HCT116 (cell line): Measurements from ENCODE around the gene HECTD2.

Experiments used
- EGR1 ChIP-seq: IDR thresholded peaks from 2 replicates; pipeline ENCODE4 v1.6.1; 2012; ENCODE audit warnings: low read depth
- POLR2A ChIP-seq: IDR thresholded peaks from 2 replicates; pipeline ENCODE4 v1.7.0; 2011; ENCODE audit warnings: borderline replicate concordance; ENCODE audit not compliant: insufficient read depth, insufficient read length; ENCODE audit errors: extremely low read depth
- POLR2AphosphoS5 ChIP-seq: IDR thresholded peaks from 2 replicates; pipeline ENCODE4 v1.6.1; 2011; ENCODE audit warnings: mild to moderate bottlenecking, low read depth, low read length, moderate library complexity
- SIN3A ChIP-seq: IDR thresholded peaks from 2 replicates; pipeline ENCODE4 v1.6.1; 2012; ENCODE audit warnings: low read depth
- TF ChIP-seq, protein P1 (sequence below), 3 experiments: fragments of 200-600 bp in 1 of 3; sonication (generic) in 1 of 3; IDR thresholded peaks in 2 of 3; conservative IDR thresholded peaks in 1 of 3; 2 replicates each; pipeline ENCODE4 v1.5.1; 2012 to 2017; ENCODE audit warnings: low read depth in 2 of 3, low read length in 2 of 3, antibody characterized with exemption in 1 of 3, borderline replicate concordance in 1 of 3, control low read depth in 1 of 3, mild to moderate bottlenecking in 1 of 3, mixed read lengths in 1 of 3, mixed run types in 1 of 3, moderate library complexity in 1 of 3; ENCODE audit not compliant: insufficient read depth in 1 of 3
- TF ChIP-seq, protein P2 (sequence below): IDR thresholded peaks from 2 replicates; pipeline ENCODE4 v1.6.1; 2011; ENCODE audit warnings: mild to moderate bottlenecking, low read length, moderate library complexity; ENCODE audit not compliant: insufficient replicate concordance; ENCODE audit errors: extremely low read depth

DNA sequence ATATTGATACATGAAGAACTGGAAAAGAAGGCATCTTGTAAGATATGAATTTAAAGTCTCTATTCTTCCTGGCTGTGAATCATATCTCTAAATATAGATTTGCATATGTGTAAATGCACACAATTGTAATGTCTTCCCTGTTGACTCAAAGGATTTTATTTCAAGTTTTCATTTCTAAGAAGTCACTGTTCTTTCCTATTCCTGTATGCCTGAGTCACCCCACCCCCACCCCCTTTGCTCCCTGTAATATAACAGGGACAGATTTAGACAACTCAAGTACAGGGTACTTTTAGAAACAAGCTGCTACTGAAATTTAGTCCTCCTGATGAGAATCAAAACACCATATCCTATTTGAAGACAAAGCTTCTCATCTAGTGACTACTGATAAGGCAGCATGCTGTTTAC is 43.0 kb upstream of the HECTD2 start:
- TF ChIP-seq, protein P1, sequence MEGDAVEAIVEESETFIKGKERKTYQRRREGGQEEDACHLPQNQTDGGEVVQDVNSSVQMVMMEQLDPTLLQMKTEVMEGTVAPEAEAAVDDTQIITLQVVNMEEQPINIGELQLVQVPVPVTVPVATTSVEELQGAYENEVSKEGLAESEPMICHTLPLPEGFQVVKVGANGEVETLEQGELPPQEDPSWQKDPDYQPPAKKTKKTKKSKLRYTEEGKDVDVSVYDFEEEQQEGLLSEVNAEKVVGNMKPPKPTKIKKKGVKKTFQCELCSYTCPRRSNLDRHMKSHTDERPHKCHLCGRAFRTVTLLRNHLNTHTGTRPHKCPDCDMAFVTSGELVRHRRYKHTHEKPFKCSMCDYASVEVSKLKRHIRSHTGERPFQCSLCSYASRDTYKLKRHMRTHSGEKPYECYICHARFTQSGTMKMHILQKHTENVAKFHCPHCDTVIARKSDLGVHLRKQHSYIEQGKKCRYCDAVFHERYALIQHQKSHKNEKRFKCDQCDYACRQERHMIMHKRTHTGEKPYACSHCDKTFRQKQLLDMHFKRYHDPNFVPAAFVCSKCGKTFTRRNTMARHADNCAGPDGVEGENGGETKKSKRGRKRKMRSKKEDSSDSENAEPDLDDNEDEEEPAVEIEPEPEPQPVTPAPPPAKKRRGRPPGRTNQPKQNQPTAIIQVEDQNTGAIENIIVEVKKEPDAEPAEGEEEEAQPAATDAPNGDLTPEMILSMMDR (IDR thresholded peaks at IDR 0.05 in 2 of 3, conservative IDR thresholded peaks at IDR 0.05 in 1 of 3; ENCODE audit: borderline replicate concordance in 1 of 3, insufficient read depth in 1 of 3, low read depth in 2 of 3, low read length in 2 of 3), result no peak
- TF ChIP-seq POLR2AphosphoS5 (no peak), SIN3A (no peak), POLR2A (no peak), EGR1 (no peak)
- TF ChIP-seq, protein P2, sequence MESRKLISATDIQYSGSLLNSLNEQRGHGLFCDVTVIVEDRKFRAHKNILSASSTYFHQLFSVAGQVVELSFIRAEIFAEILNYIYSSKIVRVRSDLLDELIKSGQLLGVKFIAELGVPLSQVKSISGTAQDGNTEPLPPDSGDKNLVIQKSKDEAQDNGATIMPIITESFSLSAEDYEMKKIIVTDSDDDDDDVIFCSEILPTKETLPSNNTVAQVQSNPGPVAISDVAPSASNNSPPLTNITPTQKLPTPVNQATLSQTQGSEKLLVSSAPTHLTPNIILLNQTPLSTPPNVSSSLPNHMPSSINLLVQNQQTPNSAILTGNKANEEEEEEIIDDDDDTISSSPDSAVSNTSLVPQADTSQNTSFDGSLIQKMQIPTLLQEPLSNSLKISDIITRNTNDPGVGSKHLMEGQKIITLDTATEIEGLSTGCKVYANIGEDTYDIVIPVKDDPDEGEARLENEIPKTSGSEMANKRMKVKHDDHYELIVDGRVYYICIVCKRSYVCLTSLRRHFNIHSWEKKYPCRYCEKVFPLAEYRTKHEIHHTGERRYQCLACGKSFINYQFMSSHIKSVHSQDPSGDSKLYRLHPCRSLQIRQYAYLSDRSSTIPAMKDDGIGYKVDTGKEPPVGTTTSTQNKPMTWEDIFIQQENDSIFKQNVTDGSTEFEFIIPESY, result no peak
